ENCODE data around the gene VPS16.

- no peak for TF ChIP-seq CTCF (IDR thresholded peaks at IDR 0.05)
- TF ChIP-seq POLR2A (IDR thresholded peaks at IDR 0.05; ENCODE audit: low read depth), result no peak
Measured at GRCh38 chr20:2864626-2865025, 24.1 kb downstream of the VPS16 start.
